GM12891 (cell line): ENCODE measurements around the gene CSNK2A3.

ENCODE experiments used
- DNase-seq: peaks from one replicate; pipeline ENCODE4 v3.0.0; 2011; ENCODE audit warnings: low spot score; ENCODE audit not compliant: insufficient read length
- FAIRE-seq: peaks from 2 replicates; lab custom pipeline; 2011; peaks lifted over from hg19 to GRCh38; lab: Jason Lieb, UNC
- PAX5 ChIP-seq: IDR thresholded peaks from 2 replicates; pipeline ENCODE4 v1.6.1; 2011; ENCODE audit warnings: low read length, moderate library complexity, mild to moderate bottlenecking; ENCODE audit not compliant: insufficient read depth, severe bottlenecking
- POLR2A ChIP-seq: IDR thresholded peaks from 2 replicates; pipeline ENCODE4 v1.6.1; 2011; ENCODE audit warnings: low read depth, low read length, control low read depth
- POLR2AphosphoS5 ChIP-seq: IDR thresholded peaks from 2 replicates; pipeline ENCODE4 v1.6.1; 2011; ENCODE audit warnings: low read depth, low read length, control low read depth
- POU2F2 ChIP-seq: IDR thresholded peaks from 2 replicates; pipeline ENCODE4 v1.6.1; 2011; ENCODE audit warnings: low read depth, mild to moderate bottlenecking, control low read depth, low read length, moderate library complexity
- SPI1 ChIP-seq: IDR thresholded peaks from 2 replicates; pipeline ENCODE4 v1.6.1; 2011; ENCODE audit warnings: low read depth, low read length, control low read depth
- TAF1 ChIP-seq: IDR thresholded peaks from 2 replicates; pipeline ENCODE4 v1.6.1; 2011; ENCODE audit warnings: low read depth, low read length, control low read depth

Gene CSNK2A3

GRCh38 chr11:11329062-11329806 is 23.8 kb downstream of the CSNK2A3 start:
- DNase-seq (no peak), FAIRE-seq (no peak)
- TF ChIP-seq POU2F2 (no peak), PAX5 (no peak), POLR2AphosphoS5 (no peak), TAF1 (no peak), SPI1 (no peak), POLR2A (no peak)

- no peak for FAIRE-seq
- TF ChIP-seq POLR2AphosphoS5 (no peak), POU2F2 (no peak), TAF1 (no peak), POLR2A (no peak), PAX5 (no peak), SPI1 (no peak)
- no peak for DNase-seq
Measured at GRCh38 chr11:11324090-11324489, 29.0 kb downstream of the CSNK2A3 start.

- FAIRE-seq (no peak), DNase-seq (no peak)
- TF ChIP-seq PAX5 (no peak), SPI1 (no peak), POLR2AphosphoS5 (no peak), POU2F2 (no peak), POLR2A (no peak), TAF1 (no peak)
Measured at GRCh38 chr11:11322101-11322500, 30.9 kb downstream of the CSNK2A3 start.

- FAIRE-seq (no peak), DNase-seq (no peak)
Measured at GRCh38 chr11:11320825-11321224, 32.2 kb downstream of the CSNK2A3 start.

GRCh38 chr11:11318961-11319360 is 34.1 kb downstream of the CSNK2A3 start:
- DNase-seq, result no peak
- peak; percentile 72 for FAIRE-seq
- TF ChIP-seq POLR2AphosphoS5, result no peak
- TF ChIP-seq SPI1, result peak; percentile 81

More at GRCh38 chr11:11320825-11321224, 32.2 kb downstream of the CSNK2A3 start:
- TF ChIP-seq TAF1 (no peak), SPI1 (no peak), POU2F2 (no peak), PAX5 (no peak), POLR2AphosphoS5 (no peak), POLR2A (no peak)

GRCh38 chr11:11318461-11318860 is 34.6 kb downstream of the CSNK2A3 start:
- FAIRE-seq (no peak), DNase-seq (no peak)
- TF ChIP-seq TAF1, result no peak
- no peak for TF ChIP-seq POLR2AphosphoS5
- TF ChIP-seq POU2F2, result no peak
- TF ChIP-seq PAX5, result no peak
- TF ChIP-seq POLR2A, result no peak
- no peak for TF ChIP-seq SPI1

GRCh38 chr11:11316651-11317230 is 36.3 kb downstream of the CSNK2A3 start:
- no peak for TF ChIP-seq SPI1
- TF ChIP-seq POLR2AphosphoS5, result no peak
- no peak for TF ChIP-seq PAX5
- no peak for TF ChIP-seq POU2F2
- no peak for TF ChIP-seq TAF1
- no peak for TF ChIP-seq POLR2A
- DNase-seq (no peak), FAIRE-seq (no peak)

GRCh38 chr11:11313902-11314692 is 39.0 kb downstream of the CSNK2A3 start:
- FAIRE-seq (no peak), DNase-seq (no peak)
- TF ChIP-seq POLR2AphosphoS5 (no peak), POU2F2 (no peak), POLR2A (no peak), PAX5 (no peak)

- FAIRE-seq (no peak), DNase-seq (no peak)
- TF ChIP-seq SPI1 (no peak), TAF1 (no peak), POU2F2 (no peak), POLR2A (no peak), PAX5 (no peak), POLR2AphosphoS5 (no peak)
Measured at GRCh38 chr11:11313426-11313825, 39.6 kb downstream of the CSNK2A3 start.

GRCh38 chr11:11312738-11313137 is 40.3 kb downstream of the CSNK2A3 start:
- TF ChIP-seq TAF1 (no peak), POU2F2 (no peak), POLR2AphosphoS5 (no peak)
- no peak for DNase-seq
- no peak for FAIRE-seq
